HG03139 (cell line): ENCODE data around the gene NCAPH2.

ENCODE experiments used
- ATAC-seq: cut with Tn5 transposase; IDR thresholded peaks from one replicate; pipeline ENCODE4 v1.9.1; 2021; ENCODE audit not compliant: unreplicated experiment

NCAPH2 gene

DNA sequence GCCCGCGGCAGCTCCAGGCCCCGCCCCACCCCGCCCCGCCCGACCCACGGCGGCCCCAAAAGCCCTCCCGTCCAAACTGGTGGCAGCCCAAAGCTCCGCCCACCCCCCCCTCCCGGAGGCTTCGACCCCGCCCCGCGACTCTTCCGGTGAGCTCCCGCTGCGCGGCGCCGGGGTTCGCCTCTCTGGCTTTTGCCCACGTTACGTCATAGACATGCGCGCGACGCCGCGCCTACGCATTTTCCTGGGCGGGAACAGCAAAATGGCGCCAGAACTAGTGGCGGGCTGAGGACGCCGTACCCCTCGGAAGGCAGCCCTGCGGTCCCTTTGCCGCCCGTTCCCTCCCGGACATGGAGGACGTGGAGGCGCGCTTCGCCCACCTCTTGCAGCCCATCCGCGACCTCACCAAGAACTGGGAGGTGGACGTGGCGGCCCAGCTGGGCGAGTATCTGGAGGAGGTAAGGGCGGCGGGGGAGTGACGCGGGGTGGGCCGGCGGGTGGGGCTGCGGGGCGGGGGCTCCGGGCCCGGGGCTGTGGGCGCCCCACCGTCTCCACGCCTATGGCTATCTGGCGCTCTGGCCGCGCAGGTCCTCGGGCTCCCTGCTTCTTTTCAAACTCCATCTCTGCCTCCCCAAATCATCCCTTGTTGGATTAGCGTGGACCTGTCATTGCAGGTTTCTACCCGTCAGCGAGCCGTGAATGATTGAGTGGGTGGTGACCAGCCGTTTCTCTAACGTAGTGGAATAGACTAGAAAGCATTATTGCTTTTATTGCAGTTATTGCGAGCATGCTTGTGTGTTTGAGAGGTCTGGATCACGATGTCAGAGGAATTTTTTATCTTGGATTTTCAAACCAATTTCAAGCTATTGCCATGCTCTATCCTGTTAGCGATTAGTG is at the start of gene NCAPH2:
NCAPH2 (plus strand) TSS at position 234 of the 894 bp plus-strand sequence; CDS start at position 348, 114 bp downstream.
- peak; percentile 52 for ATAC-seq

DNA sequence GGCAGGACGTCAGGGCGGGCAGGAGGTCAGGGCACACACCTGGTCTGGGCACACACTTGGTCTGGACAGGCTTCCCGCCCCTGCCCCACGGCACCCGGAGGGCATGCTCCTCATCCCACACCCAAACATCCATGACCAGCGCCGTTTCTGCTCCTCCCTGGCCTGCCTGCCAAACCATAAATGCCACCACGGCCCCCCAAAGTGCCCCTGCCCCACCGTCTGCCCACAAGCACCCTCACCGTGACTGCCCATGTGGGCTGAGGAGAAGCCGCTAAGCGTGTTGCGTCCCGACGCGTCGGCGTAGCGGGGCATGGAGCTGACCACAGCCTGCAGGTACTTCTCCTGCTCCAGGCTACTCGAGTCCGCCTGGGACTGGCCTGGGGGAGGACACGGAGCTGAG is 49.0 kb upstream of the NCAPH2 start:
- no peak for ATAC-seq

DNA sequence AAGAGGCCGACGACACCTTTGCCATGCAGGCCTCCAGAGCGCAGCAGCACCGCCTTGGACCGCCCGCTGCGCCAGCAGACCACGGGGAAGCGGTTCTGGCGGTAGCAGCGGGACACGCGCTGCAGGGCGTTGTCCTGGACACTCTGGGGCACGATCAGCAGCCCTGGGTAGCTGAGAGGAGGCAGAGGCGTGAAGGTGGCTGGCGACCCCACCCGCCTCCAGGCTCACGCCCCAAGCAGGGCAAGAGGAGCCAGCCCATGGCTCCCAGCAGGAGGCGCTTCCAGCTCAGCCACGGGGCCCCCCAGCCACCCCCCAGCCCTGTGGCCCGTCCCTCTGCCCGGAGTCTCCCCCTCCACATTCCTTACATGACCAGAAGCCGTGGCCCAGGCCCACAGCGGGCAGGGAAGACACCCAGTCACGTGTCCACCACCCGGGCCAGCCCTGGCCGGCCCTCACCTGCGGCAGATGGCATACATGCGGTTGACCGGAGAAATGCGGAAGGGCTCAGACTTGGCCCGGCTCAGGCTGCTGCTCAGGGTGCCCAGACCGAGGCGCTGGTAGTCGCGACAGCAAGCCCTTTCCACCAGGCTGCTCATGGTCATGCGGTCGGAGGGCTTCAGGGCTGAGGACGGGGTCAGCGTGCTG is 48.4 kb upstream of the NCAPH2 start:
- ATAC-seq, result no peak

DNA sequence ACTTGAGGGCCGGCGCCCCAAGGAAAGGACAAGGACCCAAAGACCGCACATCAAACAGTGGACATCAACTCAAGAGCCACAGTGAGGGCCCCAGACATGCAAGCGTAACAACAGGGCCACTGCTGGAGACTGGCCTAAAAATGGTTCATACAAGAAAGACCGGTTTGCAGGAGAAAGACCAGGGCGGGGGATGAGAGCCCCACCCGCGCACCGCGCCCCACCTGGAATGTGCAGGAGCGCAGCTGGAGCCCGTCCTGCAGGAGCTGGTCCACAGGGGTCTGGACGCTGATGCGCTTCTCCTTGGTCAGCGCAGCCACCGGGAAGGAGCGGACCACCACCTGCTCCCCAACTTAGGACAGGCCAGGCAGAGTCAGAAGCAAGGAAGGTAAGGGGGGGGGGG is 47.1 kb upstream of the NCAPH2 start:
- no peak for ATAC-seq

DNA sequence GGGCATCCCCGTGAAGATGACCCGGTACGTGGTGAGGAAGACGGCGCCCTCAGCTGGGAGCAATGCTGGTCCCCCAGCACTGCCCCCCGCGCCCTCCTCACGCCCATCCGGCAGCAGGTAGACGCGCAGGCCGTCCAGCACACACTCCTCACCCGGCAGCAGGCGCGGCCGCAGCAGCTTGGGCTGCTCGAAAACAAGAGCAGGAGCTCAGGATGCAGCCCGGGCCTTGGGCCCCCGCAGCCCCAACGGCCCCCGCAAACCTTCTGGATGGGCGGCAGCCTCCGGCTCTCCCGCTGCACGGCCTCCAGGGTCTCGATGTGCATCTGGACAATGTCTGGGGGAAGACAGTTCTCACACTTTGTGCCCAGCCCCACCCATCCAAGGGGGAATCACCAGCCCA is 46.5 kb upstream of the NCAPH2 start:
- no peak for ATAC-seq

DNA sequence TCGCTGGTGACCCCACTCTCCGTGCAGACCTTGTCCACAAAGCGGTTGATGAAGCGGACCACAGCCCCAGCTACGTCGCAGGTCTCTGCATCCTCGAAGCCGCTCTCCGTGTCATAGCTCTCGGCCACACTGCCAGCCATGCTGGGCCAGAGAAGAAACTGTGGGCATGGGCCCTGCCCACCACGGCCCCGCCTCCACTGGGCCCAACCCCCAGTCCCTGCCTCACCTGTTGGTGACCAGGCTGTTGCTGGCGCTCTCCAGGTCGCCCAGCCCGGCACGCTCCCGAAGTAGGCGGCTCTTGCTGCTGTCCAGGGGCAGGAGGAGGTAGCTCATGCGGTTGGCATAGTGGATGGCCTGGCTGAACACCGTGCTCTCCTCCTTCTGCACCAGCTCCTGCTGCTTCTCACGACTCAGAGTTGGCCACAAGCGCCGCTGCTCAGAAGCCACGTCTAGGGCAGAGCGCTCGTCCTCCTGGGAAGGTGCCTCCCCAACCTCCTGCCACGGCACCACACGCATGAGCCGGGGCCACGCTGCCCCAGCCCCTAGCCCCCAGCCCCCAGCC is 46.0 kb upstream of the NCAPH2 start:
- no peak for ATAC-seq

DNA sequence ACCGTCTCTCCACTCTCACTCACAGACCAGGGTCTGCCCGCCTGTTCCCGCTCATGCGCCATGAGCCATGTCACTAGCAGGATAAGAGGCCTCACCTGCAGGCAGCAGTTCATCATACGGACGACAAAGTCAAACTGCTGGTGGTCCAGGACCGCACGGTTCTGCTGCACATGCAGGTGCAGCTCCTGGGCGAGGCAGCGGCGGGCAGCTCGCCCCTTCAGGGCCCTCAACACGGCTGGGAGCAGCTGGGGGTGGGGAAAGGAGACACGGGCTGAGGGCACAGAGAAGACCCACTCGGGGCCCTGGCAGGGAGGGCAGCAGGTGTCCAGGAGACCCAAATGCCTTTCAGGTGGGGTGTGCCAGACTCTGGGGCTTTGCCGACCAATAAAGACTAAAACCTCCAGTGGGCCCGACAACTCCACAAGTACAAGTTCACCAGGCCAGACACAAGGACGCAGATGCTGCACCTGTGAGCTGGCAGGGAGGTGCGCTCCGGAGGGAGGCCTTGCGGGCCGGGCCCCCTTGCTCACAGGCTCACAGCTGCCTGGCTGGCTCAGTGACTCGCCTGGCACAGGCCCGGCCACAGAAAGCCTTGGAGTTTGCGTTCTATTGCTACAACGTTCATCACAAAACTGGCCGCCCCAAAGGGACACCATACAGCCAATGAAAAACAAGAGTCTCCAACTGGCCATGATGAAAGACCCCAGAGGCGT is 44.7 kb upstream of the NCAPH2 start:
- ATAC-seq, result no peak

DNA sequence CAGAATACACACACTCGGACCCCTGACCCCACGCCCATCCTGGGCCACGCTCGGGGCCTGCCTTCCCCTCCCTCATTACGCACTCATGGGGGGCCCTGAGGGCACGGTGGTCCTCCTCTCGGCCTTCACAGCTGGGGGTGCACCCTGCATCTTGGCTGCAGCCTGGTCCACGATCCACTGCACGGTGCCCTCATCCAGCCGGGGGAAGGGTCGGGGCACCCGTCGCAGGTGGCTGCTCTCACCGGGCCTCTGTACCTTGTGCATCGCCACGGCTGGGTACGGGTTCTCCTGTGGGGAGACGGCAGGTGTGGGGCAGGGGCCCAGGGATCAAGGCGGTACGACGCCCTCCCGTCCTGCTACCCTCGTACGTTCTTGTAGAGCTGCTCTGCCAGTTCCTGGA is 43.6 kb upstream of the NCAPH2 start:
- no peak for ATAC-seq

DNA sequence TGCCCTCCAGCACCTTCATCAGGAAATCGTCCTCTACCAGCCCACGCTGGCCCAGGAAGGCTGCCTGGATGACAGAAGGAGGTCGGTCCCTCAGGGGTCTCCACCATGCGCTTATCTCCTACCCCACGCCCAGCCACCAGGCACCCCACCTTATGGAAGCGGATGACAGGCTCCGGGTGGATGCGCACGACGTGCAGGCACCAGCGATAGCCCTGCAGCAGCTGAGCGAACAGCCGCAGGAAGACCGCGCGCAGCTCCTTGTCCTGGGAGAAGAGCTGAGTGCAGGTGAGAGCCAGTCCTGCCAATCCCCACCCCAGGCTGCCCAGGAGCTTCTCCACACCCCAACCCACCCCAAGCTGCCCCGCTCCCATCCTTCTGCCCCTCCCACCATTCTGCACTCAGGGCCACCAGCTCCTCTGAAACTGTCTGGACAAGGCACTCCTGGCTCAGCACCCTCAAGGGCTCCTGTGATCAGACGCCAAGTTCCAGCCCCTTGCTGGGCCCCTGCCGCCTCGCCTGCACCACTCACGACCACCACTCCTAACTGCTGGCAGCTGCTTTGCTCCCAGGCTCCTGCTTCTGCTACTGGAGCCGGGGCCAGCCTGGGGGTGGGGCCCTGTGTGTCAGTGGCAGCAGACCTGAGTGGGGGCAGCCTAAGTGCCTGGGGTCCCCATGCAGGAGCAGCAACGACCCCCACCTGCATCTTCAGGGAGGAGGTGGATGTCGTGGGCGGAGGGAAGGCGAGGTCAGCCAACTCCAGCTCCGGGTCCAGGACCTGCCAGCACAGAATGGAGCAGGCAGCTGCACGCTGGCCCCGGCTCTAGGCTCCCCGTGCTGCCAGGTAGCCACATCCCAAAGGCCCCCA is 42.7 kb upstream of the NCAPH2 start:
- ATAC-seq, result no peak

DNA sequence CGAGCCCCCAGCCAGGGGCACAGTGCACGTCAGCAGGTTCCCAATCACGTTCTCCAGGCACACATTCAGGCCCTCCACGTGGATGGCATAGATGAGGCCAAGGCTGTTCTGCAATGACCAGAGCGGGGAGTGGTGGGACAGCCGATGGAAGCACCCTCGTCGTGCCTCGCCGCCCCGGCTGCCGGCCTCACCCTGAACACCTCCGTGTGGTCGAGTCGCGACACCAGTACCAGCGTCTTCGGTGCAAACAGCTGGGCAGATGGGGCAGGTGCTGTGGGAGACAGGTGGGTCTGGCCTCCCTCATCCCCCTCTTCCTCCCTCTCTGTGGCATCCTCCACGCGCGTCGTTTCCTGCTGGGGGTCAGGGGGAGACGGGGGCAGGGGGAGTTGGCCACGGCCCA is 40.7 kb upstream of the NCAPH2 start:
- no peak for ATAC-seq

DNA sequence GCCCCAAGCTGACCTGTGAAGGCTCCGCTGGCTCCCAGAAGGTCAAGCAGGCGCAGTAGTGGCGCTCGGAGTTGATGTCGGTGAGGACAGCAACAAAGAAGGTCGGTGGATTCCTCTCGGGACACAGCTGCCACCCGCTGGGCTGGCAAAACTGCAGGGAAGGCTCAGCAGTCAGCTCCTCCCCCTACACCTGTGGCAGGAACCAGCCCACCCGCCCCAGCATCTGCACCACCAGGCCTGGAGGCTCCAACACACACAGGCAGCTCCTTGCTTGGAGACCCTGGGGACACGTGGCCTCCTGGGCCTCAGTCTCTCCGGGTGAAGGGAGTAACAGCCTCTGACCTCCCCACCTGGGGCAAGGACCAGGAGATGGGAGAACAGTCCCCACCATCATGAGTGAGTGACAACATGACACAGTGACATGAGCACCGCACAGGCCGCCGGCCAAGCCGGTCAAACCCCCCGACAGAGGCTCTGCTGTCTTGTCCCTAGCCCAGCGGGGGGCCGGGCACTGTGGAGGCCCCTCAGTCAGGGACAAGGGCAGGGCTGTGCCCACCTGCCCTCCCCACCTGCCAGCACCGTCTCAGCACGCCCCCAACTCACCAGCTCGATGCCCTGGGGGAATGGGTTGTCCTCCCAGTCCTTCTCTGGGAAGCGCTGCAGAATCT is 40.1 kb upstream of the NCAPH2 start:
- ATAC-seq, result no peak

DNA sequence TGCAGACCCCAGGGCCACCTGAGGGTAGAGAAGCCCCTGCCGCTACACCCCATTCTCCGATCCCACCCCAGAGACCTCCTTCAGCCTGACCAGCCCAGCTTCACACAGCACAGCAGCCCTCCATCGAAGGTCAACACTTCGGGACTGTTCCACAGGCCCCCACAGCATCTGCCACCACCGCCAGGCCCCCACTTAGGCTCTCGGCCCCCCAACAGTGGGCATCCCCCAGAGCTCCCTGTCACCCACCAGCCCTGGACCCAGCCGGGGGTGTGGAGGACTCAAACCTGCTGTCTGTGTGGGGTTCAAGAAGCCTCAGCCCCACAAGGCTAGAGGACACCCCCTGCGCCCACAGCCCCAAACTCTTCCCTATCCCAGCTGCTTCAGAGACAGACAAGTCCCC is 39.4 kb upstream of the NCAPH2 start:
- no peak for ATAC-seq

DNA sequence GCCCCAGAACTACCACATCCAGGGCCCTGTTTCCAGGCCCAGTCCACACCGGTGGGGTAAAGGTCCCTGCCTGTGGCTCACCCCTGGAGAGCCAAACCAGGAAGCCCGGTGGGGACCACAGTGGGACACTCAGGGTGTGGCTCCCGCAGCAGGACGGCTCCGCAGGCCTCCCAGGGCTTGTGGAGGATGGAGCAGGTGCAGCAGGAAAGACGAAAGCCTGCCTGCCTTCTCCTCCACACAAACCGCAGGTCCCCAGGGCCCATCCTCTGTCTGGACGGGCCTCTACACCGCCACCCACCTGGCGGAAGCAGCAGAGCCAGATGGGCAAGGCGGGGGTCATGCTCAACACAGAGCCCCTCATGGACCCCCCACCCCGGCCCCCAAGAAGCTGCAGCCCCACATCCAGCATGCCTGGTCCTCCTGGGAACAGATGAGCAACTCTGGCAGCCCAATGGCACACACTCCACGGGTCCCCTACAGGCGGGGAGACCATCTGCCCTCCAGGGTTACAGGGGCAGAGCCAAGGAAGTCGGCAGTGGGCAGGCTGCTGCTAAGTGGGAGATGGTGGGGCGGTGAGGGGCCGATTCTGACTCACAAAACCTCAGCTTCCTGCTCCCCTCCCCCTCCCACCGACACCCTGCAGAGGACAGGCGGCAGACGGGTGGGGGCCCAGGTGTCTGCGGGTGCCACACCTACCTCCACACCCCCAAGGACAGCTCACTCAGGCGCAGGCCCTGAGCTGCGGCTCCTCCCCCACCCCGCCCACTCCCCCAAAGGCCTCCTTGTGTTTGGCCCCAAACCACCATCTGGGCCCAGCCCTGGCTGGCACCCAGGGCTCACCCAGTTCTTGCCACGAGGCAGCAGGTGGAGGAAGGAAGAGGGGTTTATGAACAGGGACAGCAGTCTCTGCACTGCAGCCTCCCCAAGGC is 38.4 kb upstream of the NCAPH2 start:
- ATAC-seq, result peak; percentile 48

DNA sequence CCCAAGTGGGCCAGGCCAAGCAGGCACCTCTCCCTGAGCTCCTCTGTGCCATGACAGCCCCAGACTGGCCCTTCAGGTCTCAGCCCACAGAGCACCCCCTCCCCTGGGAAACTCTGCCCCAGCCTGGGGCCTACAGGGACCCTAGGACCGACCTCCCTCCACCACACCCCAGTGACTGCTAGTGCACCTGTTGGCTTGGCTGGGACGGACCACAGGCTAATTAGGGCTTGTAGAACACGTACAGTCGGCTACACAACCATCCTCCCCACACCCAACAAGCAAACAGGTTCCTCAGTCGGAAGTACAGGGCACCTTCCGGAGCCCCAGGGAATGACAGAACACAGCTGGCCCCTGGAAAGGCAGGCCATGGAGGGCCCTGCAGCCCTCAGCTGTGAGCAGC is 37.5 kb upstream of the NCAPH2 start:
- ATAC-seq, result no peak

DNA sequence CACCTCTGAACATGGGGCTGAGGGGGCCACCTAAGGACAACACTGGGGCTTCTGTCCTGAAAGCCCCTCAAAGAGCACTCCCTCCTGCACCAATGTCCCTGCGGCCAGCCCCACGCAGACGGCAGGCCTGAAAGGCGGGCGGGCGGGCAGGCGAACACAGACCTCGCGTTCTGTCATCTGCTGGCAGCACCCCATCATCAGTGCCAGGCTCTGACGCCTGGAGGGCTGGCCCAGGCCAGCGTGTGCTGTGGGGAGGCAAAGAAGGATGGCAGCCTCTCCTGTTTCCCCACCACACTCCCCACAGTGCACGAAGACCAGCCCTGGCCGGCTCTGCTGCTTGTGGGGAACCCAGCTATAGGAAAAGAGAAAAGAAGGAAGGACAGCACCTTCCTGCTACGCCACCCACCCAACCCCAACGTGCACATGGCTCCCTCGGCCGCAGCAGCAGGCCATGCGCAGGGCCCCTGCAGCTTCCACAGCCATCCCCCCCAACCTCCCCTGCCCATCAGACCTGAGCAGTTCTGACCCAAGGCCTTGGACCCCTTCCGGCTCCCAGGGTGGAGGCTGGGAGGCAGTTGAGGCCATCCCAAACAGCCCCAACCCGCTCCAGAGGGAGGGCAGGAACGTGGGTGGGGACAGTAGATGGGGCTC is 36.7 kb upstream of the NCAPH2 start:
- ATAC-seq, result no peak

DNA sequence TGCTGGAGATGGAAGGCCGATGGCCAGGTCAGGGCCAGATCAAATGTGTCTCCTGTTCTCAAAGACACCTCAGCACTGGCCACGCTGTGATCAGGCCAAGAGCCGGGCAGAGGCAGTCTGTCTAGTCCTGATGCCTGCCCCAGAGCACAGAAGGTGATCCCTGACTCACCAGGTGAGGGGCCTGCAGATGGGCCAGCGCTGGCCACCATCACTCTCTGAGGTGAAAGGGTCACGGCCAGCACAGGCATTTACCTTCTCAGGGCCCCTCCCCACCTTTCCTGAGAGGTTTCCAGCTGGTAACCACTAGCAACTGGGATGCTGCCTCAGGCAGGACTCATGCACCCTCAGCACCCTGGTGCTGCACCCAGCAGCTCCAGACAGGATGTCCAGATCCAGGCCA is 36.1 kb upstream of the NCAPH2 start:
- no peak for ATAC-seq

DNA sequence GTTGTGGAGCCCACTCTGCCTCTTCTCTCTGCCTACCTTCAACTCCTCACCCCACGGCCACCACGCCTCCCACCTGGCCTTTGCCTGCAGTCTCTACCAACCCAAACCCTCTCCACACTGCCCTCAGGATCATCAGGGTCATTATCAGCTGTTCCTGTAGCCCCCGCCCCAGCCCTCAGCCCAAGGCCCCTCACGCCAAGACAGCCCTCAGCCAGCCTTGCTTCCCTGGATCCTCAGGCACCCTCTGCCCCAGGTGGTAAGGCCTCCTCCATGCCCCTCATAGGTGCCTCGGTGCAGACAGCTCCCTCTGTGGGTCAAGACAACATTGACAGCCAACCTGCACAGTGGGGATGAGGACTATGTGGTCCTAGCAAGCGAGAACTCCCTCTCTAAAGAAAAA is 34.9 kb upstream of the NCAPH2 start:
- no peak for ATAC-seq

DNA sequence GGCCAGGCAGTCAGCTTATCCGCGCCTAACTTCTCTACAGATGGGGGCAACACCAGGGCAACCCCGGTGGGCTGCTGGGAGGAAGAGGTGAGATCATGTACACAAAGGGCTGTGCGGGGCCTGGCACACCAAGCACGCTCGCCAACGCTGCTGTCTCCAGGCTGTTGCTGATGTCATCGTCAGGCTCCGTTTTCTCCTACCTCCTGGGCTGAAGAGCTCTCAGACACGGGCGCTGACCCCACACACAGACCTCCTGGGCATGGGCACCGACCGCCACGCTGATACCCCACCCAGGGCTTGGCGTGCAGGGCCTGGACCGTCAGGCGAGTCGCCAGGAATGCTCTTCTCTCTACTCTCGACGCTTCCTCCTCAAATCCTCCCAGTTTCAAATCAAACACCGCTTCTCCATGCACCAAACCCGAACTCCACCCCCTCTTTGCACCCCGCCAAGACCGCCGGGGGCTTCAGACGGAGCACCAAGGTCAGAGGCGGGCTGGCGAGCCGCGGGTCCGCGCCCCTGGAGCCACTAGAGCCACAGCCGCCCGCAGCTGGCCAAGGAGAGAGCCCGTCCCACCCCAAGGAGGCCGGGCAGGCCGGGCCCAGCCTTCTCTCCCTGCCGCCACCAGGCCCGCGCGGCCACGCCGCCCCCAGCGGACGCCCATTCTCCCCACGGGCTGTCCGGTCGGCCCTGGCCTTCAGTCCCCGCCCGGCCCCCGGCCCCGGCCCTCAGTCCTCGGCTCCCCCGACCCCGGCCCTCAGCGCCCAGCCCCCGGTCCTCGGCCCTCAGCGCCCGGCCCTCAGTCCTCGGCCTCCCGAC is 34.0 kb upstream of the NCAPH2 start:
- no peak for ATAC-seq
